ENCODE data around the gene RAF1.
A peak's percentile ranks its signal among the peaks of the same experiment; 100 is the strongest.
"Not testable (repeated sequence)": the region's sequence is repeated elsewhere in the genome, so short reads cannot be mapped to it uniquely, and the experiment has no call there.

The RAF1 gene

DNA sequence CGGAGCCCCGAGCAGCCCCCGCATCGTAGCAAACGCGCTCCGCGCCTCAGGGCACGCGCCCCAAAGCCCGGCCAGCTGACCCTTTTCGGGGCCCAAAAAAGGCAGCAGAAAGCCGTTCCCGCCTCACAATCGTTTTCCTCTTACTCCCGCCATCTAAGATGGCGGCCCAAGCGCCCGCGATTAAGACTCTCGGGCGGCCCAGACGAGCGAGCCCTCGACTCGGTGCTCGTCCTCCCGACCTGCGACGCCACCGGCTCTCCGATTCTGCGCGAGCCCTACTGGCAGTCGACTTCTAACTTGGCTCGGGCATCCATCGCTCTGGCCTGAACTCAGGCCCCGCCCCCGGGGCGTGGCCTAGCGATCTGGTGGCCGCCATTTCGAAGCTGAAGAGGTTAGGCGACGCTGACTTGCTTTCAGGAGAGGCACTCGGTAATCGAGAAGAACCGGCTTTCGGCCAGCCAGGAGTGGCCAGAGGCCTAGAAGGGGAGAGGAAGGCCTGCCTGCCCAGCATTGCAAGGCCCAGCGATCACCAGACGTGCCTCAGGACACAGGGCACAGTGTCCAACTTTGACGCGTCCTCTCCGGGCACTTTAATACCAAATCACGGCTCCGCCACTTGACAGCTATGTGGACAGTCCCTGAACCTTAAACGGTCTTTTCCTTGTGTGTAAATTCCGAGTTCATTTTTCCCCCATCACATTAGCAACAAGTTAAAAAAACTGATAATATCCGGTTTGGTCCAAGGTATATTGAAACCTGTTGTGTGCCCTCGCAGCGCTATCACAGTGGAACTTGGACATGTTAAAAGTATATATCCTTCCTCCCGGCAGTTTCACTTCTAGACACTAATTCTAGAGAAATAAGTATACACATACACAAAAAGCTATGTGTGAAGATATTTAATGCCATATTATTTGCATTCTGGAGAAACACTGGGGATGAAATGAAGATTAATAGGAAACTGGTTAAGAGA is at the start of gene RAF1:
Gene RAF1 (minus strand): TSS at position 182 of the 973 bp plus-strand sequence. CDS start 45,396 bp downstream, outside the sequence.
- DNase-seq (ENCODE audit: low read depth in 2 of 2), result peak; percentile 95

DNA sequence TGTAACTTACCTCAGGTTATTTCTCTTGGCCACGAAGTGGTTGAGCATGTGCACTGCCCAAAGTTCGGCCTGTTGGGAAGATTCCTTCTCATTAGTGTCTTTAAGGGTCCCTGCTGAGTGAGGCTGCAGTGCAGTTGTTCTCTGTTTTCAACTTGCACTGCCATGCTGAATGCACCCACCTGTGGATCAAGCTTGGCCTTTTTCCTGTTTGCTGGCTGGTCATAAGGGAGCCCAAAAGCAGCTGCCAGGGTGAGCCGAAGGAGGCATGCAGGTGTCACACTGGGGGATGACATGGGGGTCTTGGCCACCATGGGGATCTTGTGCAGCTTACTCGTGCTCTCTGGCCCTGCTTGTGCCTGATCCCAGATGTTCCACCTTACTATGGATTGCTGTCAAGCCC is 46.1 kb upstream of the RAF1 start:
- no peak for DNase-seq (ENCODE audit: low read depth in 2 of 2)

DNA sequence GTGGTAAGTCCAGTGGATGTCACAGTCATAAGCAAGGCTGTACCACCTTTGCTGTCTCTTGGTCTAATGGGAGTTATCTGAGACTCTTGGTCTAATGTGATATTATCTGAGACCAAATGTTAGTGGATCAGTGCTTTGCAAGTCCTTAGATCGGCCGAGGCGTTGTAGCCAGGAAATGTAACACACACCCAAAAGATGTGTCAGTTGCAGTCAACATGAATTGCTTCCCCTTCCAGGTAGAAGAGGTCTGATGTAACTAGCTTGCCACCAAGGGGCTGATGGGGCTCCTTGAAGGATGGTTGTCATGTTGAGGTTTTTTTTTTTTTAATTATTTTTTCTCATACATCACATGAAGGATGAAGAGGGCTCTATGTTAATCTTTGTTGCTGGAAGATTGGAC is 45.4 kb upstream of the RAF1 start:
- no peak for DNase-seq (ENCODE audit: low read depth in 2 of 2)

DNA sequence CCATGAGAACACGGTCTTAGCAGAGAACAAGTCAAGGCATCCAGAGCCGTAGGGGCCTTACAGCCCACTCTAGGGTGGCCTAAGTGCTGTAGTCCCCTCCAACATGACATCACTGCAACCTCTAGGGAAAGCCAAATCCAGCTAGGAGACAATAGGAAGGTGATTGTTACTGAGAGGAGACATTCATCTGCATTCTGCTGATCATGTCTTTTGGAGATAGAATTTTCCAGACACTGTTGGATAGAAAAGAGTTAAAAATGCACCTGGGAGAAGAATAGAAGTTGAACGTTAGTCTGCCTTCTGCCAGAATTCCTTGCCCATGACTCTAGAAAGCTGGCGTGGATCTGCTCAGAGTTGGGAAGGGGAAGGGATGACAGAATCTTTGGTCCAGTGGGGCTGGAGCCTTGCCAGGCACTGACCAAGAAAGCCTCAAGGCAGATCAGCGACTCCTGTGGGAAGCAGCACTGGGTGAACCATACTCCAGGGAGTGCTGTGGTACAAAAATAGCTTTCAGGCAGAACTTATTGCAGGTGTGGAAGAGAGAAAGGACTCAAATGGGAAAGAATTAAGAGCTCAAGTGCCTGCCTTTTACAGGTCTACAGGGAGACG is 44.8 kb upstream of the RAF1 start:
- DNase-seq (ENCODE audit: low read depth in 2 of 2), result no peak

DNA sequence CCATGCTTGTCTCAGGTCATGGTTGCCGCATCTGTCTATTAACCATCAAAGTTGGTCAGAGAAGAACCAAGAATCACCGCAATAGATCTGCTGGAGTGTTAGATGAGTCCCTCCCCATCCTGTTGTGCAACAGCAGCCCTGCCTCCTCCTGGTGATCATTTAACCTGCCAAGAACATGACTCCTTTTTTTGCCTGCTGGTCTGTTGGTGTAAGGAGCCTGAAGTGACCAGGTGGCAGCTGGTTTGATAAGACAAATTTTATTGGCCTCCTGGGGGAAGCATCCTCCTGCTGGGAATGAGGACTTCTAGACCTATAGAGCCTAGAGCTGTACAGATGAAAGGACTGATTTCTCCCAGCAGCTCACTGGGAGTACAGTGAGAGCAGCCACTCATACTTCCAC is 43.5 kb upstream of the RAF1 start:
- no peak for DNase-seq (ENCODE audit: low read depth in 2 of 2)

DNA sequence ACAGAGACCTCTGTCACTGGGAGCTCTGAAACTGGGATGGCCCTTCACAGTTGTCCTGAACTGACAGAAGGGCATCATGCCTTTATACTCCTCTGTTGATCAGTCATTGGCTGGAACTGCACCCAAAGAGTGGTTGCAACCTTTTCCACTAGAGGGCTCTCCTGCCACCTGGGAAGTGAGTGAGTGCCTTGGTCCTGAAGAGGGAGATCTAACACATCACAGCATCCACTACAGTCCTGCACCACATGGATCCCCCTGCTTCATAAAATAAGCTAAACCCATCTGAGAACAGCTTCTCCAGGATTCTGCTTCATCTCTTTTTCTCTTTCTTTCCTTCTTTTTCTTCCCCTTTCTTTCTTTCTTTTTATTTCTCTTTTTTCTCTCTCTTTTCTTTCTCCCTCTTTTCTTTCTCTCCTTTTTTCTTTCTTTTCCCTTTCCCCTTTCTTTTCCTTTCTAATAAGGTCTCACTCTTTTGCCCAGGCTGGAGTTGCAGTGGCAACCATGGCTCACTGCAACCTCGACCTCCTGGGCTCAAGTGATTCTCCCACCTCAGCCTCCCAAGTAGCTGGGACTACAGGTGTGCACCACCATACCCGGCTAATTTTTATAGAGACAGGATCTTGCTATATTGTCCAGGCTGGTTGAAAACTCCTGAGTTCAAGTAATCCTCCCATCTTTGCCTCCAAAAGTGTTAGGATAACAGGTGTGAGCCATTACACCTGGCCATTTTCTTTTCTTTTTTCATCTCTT is 42.8 kb upstream of the RAF1 start:
- peak; percentile 16 to 35 for DNase-seq (ENCODE audit: low read depth in 2 of 2)

DNA sequence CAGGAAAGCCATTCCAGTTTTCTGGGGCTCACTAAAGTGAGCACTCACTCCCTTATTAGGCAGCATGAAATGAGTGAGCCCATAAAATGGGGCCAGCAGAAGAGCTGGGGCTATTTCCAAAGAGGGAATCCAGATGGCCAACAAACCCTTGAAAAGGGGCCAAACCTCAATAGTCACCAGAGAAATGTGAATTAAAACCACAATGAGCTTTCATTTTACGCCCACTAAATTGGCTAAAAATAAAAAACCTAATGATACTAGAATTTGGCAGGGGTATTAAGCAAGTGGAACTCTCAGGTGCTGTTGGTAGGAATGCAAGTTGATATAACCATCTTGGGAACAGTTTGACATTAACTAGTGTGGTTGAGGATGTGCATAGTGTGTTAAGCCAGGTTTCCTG is 42.1 kb upstream of the RAF1 start:
- DNase-seq (ENCODE audit: low read depth in 2 of 2), result no peak

DNA sequence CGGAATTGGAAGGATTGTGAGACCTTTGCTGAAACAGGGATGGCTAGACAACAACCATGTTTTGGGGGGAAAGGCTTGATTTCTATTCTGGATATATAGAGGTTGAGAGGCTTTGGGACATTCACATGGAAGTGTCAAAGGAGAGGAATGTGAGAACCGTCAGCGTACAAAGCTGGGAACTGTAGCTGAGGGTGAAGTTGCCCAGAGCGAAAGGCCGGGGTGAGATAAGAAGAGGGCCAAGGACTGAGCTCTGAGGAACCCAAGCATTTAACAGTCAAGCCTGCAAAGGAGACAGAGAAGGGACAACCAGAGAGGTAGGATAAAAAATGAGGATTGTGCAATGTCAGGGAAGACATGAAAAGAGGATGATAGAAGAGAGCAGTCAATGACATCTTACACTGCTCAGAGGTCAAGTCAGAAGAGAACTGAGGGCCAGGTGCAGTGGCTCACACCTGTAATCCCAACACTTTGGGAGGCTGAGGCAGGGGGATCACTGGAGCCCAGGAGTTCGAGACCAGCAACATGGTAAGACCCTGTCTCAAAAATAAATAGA is 41.5 kb upstream of the RAF1 start:
- no peak for DNase-seq (ENCODE audit: low read depth in 2 of 2)

DNA sequence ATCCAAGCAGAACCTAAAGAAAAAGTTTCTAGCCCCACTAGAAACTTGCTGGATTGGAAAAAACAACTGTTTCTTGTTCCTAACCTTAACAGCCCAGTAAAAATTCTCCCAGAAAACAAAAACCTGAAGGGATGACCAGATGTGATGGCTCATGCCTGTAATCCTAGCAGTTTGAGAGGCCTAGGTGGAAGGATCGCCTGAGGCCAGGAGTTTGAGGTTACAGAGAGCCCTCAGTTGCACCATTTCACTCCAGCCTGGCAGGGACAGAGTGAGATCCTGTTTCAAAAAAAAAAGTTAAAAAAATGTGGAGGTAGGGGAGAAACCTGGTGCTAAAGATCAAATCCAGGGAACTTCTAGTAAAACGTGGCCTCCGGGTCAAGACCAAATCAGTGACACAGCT is 38.6 kb upstream of the RAF1 start:
- DNase-seq (ENCODE audit: low read depth in 2 of 2), result no peak

DNA sequence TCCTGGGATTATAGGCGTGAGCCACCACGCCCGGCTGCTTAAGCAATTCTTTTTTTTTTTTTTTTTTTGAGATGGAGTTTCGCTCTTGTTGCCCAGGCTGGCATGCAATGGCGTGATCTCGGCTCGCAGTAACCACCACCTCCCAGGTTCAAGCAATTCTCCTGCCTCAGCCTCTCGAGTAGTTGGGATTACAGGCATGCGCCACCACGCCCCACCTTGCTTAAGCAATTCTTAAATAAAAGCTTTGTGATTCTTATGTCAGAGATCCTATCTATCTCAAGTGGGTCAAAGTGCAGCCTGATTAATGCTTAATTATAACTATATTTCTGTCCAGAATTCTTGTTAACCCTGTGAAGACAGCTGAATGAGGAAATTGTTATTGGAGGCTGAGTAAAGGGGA is 37.7 kb upstream of the RAF1 start:
- DNase-seq (ENCODE audit: low read depth in 2 of 2), result not testable (repeated sequence)

DNA sequence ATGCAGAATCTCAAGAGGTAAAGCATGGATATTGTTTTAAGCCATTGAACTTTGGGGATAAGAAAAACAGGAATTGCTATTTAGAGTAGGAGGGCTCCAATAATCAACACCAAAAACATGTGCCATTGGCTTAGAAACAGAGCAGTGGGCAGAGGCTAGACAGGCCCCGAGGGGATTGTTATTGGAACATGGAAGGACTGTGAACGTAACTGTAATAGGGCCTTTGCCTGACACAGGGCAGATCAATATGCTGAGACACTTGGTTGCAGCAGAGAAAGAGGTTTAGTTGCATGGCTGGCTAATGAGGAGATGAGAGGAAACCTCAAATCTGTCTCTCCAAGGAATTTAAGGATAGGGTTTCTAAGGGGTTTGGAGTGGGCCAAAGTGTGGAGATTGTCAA is 36.9 kb upstream of the RAF1 start:
- DNase-seq (ENCODE audit: low read depth in 2 of 2), result no peak

DNA sequence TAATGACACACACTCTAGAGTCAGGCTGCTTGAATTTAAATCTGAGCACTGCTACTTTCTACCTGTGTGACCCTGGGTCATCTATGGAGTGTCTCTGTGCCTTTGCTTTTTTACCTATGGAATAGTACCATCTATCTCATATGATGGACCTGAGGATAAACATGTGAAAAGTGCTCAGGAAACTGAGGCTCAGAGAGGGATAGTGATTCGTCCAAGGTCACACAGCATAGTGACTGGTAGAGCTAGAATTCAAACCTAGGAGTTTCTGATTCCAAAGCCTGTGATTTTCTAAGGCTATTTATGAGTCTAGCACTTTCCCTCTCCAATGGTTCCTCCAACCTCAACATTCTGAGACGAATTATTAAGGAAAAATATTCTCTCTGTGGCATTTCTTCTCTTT is 32.0 kb upstream of the RAF1 start:
- no peak for DNase-seq (ENCODE audit: low read depth in 2 of 2)

DNA sequence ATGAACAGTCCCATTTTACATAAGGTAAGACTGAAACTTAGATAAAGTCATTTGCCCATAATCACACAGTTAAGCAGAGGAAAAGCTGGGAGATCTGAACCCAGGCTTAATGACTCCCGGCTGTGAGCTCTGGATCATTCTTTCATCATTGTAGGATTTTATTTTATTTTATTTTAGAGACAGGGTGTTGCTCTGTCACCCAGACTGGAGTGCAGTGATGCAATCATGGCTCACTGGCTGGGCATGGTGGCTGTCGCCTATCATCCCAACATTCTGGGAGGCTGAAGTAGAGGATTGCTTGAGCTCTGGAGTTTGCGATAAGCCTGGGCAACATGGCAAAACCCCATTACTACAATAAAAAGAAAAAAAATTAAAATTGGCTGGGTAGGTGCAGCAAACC is 31.2 kb upstream of the RAF1 start:
- no peak for DNase-seq (ENCODE audit: low read depth in 2 of 2)

DNA sequence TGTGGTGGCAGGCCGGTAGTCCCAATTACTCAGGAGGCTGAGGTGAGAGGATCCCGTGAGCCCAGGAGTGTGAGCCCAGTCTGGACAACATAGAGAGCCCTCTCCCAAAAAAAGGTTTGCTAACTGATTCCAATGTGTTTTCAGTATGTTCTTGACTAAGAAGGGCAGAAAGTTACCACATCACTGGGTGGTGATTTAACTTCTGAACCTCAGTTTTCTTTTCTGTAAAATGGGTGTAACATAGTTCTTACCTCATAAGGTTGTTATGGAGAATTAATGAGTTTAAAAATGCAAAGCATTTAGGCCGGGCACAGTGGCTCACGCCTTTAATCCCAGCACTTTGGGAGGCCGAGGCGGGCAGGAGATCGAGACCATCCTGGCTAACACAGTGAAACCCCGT is 28.5 kb upstream of the RAF1 start:
- DNase-seq (ENCODE audit: low read depth in 2 of 2), result no peak

DNA sequence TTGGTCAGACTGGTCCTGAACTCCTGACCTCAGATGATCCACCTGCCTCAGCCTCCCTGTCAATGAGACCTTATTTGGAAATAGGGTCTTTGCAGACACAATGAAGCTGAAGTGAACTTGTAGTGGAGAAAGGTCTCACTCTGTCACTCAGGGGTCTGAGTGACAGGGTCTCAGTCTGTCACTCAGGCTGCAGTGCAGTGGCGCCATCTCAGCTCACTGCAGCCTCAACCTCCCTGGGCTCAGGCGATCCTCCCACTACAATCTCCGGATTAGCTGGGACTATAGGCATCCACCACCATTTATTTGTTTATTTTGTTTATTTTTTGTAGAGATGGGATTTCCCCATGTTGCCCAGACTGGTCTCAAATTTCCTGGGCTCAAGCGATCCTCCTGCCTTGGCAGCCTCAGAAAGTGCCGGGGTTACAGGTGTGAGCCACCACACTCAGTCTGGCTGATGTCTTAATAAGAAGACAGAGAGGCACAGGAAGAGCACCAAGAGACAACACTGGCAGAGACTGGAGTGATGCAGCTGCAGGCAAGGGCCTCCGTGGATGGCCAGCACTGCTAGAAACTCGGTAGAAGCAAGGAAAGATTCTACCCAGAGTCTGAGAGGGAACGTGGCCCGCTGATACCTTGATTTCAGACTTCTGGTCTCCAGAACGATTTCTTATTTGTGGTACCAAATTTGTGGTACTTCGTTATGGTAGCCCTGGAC is 26.2 kb upstream of the RAF1 start:
- no peak for DNase-seq (ENCODE audit: low read depth in 2 of 2)

DNA sequence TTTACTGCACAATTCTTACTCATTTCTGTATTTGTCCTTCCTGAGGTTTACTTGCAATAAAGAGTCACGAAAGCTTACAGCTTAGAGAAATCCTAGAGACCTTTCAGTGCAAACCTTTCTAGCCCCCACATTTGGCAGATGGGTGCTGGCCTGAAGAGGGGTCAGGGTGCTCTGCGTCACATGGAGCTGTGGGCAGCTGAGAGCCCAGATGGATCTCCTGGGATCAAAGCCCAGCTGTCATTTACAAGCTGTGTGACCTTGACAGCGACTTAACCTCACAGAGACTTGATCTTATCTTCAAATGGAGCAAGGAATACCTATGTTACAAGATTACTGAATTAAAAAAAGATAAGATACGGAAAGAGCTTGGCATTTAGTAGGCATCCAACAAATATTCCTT is 24.0 kb upstream of the RAF1 start:
- no peak for DNase-seq (ENCODE audit: low read depth in 2 of 2)

DNA sequence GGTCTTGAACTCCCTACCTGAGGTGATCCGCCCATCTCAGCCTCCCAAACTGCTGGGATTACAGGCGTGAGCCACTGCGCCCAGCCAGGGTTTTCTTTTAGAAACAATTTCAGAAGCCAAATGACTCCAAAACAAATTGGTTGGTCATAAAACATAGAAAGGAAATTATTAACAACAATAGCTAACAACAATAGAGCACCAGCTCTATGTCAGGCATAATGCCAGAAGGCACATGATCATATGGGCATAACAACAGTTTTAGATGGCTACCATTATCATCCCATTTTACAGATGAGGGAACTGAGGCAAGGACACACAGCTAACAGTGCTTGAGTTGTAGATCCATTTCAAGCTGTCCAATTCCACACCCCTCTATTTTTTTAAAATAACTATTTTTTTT is 22.2 kb upstream of the RAF1 start:
- DNase-seq (ENCODE audit: low read depth in 2 of 2), result no peak

DNA sequence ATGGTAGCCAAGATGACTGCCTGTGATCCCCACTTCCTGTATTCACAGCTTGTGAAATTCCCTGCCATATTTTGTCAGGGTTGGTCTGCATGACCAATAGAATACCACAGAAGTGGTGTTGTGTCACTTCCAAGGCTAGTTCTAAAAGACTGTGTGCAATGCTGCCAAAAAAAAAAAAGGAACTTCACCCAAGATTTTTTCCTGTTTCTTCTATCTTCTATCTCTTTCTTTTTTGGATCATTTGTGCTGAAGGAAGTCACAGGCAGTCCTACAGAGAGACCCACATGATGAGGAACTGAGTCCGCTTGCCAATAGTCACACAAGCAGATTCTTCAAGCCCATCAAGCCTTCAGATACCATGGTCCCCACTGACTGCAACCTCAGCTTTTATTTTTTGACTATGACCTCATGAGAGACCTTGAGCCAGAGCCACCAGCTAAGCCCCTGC is 18.1 kb upstream of the RAF1 start:
- no peak for DNase-seq (ENCODE audit: low read depth in 2 of 2)

DNA sequence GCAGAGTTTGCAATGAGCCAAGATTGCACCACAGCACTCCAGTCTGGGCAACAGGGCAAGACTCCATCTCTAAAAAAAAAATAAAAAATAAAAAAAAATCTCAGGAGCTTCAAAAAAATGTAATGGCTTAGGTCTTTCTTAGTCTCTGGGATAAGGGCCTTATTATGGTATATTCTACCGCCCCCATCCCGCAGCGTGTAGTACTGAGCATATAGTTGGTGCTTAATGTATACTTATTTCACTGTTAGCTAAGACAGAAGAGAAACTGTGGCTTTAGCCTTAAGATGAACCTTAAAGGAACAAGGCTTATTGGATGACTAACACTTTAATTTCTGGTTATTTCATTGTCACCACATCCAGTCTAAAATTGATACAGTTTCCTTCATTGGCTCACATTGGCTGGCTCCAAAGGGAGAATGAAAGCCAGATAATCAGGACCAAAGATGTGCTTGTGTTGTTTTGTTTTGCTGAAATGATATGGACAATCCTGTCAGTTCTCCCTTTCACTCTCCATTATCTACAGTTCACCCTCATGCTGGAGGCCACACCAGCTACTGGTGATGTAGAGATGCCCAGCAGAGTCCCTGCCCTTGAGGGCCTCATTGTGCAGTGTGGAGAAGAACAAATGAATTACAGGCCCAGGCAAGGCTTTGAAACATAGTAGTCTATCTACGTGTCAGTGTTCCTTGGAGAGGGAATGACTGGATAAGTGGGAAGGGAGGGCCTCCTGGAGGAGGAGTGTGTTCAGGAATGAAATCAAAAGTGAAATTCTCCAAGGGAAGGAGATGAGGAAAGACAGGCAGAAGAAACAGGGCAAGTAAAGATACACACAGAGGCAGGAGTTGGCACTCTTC is 17.4 kb upstream of the RAF1 start:
- no peak for DNase-seq (ENCODE audit: low read depth in 2 of 2)

DNA sequence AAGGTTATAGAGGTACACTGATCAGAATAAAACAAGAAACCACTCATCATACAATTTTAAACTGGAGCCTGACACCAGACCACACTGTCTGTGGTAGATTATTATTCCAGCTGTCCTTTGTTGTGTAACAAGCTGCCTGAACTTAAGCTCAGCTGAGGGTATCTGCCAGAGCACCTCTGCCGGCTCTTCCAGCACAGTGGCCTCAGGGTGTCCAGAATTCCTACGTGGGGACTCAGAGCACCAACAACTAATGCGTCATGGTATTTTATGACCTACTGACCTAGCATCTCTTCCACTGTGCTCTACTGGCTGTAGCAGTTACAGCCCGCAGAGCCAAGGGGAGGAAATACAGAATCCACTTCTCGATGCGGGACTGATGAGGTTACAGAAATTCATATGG is 15.6 kb upstream of the RAF1 start:
- no peak for DNase-seq (ENCODE audit: low read depth in 2 of 2)

DNA sequence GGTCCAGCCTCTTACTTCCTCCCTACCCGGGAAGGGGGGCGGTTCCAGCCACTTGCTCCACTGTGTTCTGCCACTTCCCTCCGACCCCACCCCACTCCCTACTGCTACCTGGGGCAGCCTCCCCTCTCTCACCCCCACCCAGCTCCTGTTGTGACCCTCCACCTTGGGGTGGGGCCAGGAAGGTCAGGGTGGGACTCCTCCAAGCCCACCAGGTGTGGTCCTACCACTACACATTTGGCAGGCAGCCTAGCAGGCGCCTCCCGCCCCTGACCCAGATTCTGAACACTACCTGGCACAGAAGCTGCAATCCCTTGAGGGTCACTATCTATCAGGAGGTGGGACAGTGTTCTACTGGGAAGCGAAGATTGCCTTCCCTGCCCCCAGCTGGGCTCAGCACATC is 13.7 kb upstream of the RAF1 start:
- DNase-seq (ENCODE audit: low read depth in 2 of 2), result no peak
